TTC549 (cell line): ENCODE results near the gene GID8.

Experiments
- FAIRE-seq: peaks from 2 replicates; lab custom pipeline; 2012; peaks lifted over from hg19 to GRCh38; lab: Jason Lieb, UNC

Gene GID8

GRCh38 chr20:62986257-62986800, 48.4 kb downstream of the GID8 start:
- no peak for FAIRE-seq

GRCh38 chr20:62987114-62987513, 49.2 kb downstream of the GID8 start:
- FAIRE-seq = no peak

DNA sequence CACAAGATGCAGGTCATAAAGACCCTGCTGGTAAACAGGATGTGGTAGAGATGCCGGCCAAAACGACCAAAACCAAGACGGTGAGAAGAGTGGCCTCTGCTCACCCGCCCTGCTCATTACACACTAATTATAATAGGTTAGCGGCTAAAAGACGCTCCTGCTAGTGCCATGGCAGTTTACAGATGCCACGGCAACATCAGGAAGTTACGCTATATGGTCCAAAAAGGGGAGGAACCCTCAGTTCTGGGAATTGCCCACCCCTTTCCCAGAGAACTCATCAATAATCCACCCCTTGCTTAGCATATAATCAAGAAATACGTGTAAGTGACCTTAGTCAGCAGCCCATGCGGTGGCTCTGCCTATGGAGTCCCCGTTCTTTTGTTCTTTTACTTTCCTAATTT, 51.3 kb downstream of the GID8 start:
- FAIRE-seq = no peak

DNA sequence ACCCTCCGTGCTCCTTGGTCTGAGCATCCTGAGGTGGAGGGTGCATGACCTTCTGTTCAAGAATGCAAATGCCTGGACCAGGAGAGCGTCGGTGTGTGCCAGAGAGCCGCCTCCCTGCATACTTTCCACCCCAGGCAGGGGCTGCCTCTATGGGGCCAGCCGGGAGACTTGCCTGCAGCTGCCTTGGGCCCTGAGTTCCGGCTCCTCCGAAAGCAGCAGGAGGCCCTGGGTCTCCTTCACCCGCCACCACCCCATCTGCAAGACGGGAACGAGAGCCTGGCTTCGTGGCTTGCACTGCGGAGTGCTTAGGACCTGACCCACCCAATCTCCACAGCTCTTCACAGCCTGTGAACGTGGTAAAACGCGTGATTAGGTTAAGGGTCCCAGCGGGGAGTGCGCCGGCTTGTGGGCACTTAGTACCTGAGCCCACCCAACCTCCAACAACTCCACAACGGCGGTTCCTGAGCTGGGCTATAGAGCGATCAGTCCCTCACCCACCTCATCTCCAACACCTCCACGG, 52.4 kb downstream of the GID8 start:
- no peak for FAIRE-seq

GRCh38 chr20:62991196-62991807, 53.4 kb downstream of the GID8 start:
- no peak for FAIRE-seq

DNA sequence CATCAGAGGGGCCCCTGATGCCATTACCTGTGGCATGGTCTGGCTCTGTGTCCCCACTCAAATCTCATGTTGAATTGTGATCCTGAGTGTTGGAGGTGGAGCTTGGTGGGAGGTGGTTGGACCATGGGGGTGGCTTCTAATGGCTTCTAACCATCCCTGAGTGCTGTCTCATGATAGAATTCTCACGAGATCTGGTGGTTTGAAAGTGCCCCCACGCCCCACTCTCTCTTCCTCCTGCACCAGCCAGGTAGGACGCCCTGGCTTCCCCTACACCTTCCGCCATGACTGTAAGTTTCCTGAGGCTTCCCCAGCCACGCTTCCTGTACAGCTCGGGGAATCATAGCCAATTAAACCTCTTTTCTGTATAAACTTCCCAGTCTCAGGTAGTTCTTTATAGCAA, 53.9 kb downstream of the GID8 start:
- FAIRE-seq = no peak

GRCh38 chr20:62993856-62994494, 56.0 kb downstream of the GID8 start:
- no peak for FAIRE-seq

DNA sequence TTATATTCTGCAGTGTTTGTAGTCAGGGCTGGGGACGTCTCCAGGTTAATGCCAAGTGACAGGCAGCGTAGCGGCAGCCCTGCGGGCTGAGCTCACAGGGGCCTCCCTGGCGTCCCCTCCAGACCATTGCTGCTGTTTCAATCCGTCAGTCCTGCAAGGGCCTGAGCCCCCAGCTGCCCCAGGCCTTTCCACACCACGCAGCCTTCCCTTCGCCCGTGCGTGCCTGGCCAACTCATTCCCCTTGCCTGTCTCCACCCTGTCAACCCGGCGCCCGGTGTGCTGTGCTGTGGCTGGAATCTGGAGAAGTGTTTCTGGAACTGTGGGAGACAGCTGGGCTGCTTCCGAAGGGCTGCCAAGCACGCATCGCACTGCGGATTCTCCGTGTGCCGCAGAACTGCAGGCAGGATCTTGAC, 56.9 kb downstream of the GID8 start:
- no peak for FAIRE-seq

- no peak for FAIRE-seq
Measured at GRCh38 chr20:62995481-62995880, 57.5 kb downstream of the GID8 start.

DNA sequence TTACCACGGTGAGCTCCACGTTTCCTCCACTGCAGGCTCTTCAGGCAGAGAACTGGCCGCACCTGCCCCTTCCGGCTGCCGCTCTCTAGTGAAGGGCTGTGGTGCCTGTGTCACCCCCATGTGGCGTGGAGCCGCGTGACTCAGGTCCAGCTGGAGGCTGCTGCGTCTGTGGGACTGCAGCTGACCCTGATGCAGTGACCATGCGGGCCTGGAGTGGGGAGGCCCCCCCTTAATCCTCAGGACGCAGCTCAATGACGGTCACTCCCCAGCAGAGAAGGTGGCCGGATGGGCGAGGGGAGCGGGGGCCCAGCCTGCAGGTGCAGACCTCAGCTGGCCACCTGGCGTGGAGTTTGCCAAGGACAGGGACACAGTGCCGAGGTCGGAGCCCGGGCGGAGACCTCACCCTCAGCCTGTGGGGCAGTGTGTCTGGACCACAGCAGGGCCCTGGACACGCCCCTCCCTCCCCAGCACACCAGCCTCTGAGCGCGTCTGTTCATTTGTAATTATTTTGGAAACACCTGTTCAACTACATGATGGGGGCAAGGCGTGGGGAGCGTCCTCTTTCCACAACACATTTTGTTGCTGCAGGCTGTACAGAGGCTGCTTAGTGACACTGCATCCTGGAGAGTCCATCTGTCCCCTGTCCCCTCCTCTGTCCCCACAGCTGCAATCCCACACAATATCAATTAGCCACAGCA, 58.1 kb downstream of the GID8 start:
- no peak for FAIRE-seq

DNA sequence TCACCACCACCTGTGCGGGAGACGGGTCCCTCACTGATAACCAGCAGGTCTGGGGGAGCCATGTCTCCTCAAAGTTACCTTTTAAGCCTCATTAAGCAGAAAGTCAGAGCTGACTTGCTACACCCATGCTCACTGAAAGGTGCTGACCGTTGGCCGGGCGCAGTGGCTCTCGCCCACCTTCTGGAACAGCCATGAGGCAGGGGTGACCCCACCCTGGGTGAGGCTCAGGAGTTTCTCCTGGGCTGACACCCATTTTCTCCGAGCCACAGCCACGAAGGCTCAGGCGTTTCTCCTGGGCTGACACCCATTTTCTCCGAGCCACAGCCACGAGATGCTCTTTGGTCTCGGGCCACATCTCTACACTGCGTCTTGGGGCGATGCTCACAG, 58.6 kb downstream of the GID8 start:
- FAIRE-seq = no peak

DNA sequence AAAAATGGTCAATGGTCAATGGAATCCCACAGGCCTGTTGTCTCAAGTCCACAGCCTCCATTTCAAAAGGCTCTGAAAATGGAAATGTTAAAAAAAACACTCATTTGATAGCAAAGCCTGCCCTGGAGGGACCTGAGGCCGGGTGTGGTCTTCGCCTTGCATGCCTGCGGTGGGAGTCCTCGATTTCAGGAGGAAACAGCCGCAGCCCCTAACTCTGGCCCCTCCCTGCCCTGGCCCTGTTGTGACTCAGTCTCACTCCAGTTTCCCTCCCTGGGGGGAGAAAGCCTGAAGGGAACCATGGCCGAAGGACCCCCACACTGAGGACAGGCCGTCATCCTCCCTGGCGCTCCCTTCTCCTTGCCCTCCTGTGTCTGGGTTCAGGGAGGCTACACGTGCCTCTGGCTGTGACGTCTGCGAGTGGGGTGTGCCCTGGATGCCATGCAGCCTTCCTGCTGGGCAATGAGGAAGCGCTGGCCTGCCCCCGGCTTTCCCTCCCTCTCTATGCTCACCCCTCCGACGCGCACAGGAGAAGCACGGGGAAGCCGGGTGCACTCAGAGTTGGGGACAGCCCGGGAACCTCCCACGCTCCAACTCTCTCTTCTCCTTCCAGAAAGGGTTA, 59.6 kb downstream of the GID8 start:
- FAIRE-seq = no peak
